HFFc6 (cell line): ENCODE data around the gene GPR107. TPM values are rescaled to one million over a fixed set of nuclear protein-coding genes. Genes with fewer than 3 reads are reported as not detected.

ENCODE experiments used
- DNase-seq: peaks from one replicate; pipeline ENCODE4 v3.0.0-alpha.2; 2018
- H3K27ac Mint-ChIP-seq: 2 replicates; pipeline ENCODE4 v1.8.0; 2020; ENCODE audit warnings: mild to moderate bottlenecking, mixed read lengths
- H3K27me3 Mint-ChIP-seq: 2 replicates; pipeline ENCODE4 v1.8.0; 2021; ENCODE audit warnings: mild to moderate bottlenecking, moderate library complexity, mixed read lengths; ENCODE audit not compliant: insufficient read depth
- H3K36me3 Mint-ChIP-seq: 2 replicates; pipeline ENCODE4 v1.8.0; 2021; ENCODE audit warnings: low read depth, mixed read lengths
- H3K4me1 Mint-ChIP-seq: 2 replicates; pipeline ENCODE4 v1.8.0; 2020; ENCODE audit warnings: low read depth, mixed read lengths
- H3K4me3 Mint-ChIP-seq: 2 replicates; pipeline ENCODE4 v1.8.0; 2020; ENCODE audit warnings: mild to moderate bottlenecking, moderate library complexity, mixed read lengths
- H3K9me3 Mint-ChIP-seq: 2 replicates; pipeline ENCODE4 v1.8.0; 2020; ENCODE audit warnings: mild to moderate bottlenecking, mixed read lengths
- CTCF ChIP-seq: fragments of 200-600 bp; sonication (generic); IDR thresholded peaks from 2 replicates; pipeline ENCODE4 v1.5.0; 2021; ENCODE audit warnings: antibody characterized with exemption, mild to moderate bottlenecking
- total RNA-seq, 6 experiments: library from RNA; stranded (reverse); fragmentation: NEBNext Ultra II Directional; extraction: Animal tissue kit (Norgen Biotek cat#: 25700); gene quantifications; 2 replicates in 1 of 6; 3 replicates in 5 of 6; pipeline ENCODE4 v1.2.3, GENCODE V29; 2021

GPR107 gene
- total RNA-seq, 6 experiments from 2014 or later: 44.9 to 51.2 (median 48.5) TPM

GRCh38 chr9:130049431-130050210 is 4.1 kb upstream of the GPR107 start:
- Mint-ChIP-seq H3K9me3 (no peaks in the 10 kb centered on the region), H3K27me3 (no peaks in the 10 kb centered on the region), H3K36me3 (no peaks in the 10 kb centered on the region; the same call in 1 of the 2 replicates), H3K27ac (no peak overlapping the region), H3K4me1 (peaks cover 13% of the 10 kb centered on the region), H3K4me3 (no peak overlapping the region)
- TF ChIP-seq CTCF: no peak
- DNase-seq: no peak

- Mint-ChIP-seq H3K36me3 (no peaks in the 10 kb centered on the region; the same call in 1 of the 2 replicates), H3K4me3 (no peak overlapping the region), H3K9me3 (no peaks in the 10 kb centered on the region), H3K4me1 (peaks cover 11% of the 10 kb centered on the region), H3K27me3 (no peaks in the 10 kb centered on the region), H3K27ac (no peak overlapping the region)
- TF ChIP-seq CTCF: no peak
- DNase-seq: no peak
Measured at GRCh38 chr9:130050462-130050861, 3.2 kb upstream of the GPR107 start.

- no peaks in the 10 kb centered on the region for H3K9me3 Mint-ChIP-seq
- no peaks in the 10 kb centered on the region for H3K27me3 Mint-ChIP-seq
- peak overlapping the region; percentile 70 for H3K4me3 Mint-ChIP-seq
- DNase-seq: no peak
- no peaks in the 10 kb centered on the region; the same call in 1 of the 2 replicates for H3K36me3 Mint-ChIP-seq
- peak overlapping the region; percentile 36; the same call in 1 of the 2 replicates for H3K27ac Mint-ChIP-seq
- H3K4me1 Mint-ChIP-seq: peaks cover 10% of the 10 kb centered on the region; the same call in 1 of the 2 replicates
- no peak for TF ChIP-seq CTCF
Measured at GRCh38 chr9:130051855-130052254, 1.9 kb upstream of the GPR107 start.

- H3K27ac Mint-ChIP-seq: peak overlapping the region; percentile 94
- H3K27me3 Mint-ChIP-seq: no peaks in the 10 kb centered on the region
- no peaks in the 10 kb centered on the region for H3K9me3 Mint-ChIP-seq
Measured at GRCh38 chr9:130053109-130053503, 600 bp upstream of the GPR107 start.

GRCh38 chr9:130054325-130054786 is 650 bp downstream of the GPR107 start:
- no peak for TF ChIP-seq CTCF
- Mint-ChIP-seq H3K27ac (peak overlapping the region; percentile 94), H3K4me3 (peak overlapping the region; percentile 98), H3K36me3 (peaks cover 8% of the 10 kb centered on the region; the same call in 1 of the 2 replicates), H3K27me3 (no peaks in the 10 kb centered on the region), H3K9me3 (no peaks in the 10 kb centered on the region), H3K4me1 (peaks cover 14% of the 10 kb centered on the region; the same call in 1 of the 2 replicates)
- no peak for DNase-seq

More at GRCh38 chr9:130053109-130053503, 600 bp upstream of the GPR107 start:
- H3K4me1 Mint-ChIP-seq: peaks cover 10% of the 10 kb centered on the region; the same call in 1 of the 2 replicates
- H3K36me3 Mint-ChIP-seq: no peaks in the 10 kb centered on the region; the same call in 1 of the 2 replicates
- TF ChIP-seq CTCF: no peak
- H3K4me3 Mint-ChIP-seq: peak overlapping the region; percentile 98
- DNase-seq: no peak
